Panc1 (cell line): ENCODE data around the gene FOXD2. TPM values are rescaled to one million over a fixed set of nuclear protein-coding genes. Genes with fewer than 3 reads are reported as not detected.

Experiments used
- ATAC-seq: fragments of 200-7000 bp; cut with Tn5 transposase; 2 replicates; pipeline ENCODE4 v1.9.1; 2020; ENCODE audit warnings: mild to moderate bottlenecking, moderate library complexity
- BruUV-seq: library from RNA; stranded (reverse); fragments of 400-500 nt; replicated peaks from 2 replicates; lab custom pipeline; 2021; lab: Mats Ljungman, UMichigan
- CTCF ChIA-PET: fragments of 300-600 bp; sonication (Branson Sonifier 250); formaldehyde crosslinking; loops from one replicate; lab custom pipeline; 2022; ENCODE audit warnings: antibody characterized with exemption; lab: Charles Lee
- POLR2A ChIA-PET: fragments of 300-600 bp; sonication (Branson Sonifier 250); formaldehyde crosslinking; loops from one replicate; lab custom pipeline; 2022; ENCODE audit warnings: antibody characterized with exemption; lab: Charles Lee
- DNase-seq: peaks from one replicate; pipeline ENCODE4 v3.0.0-alpha.2; 2010; ENCODE audit warnings: low read depth, low spot score
- H3K27ac ChIP-seq: 2 replicates; pipeline ENCODE4 v1.5.1; 2011; ENCODE audit warnings: mild to moderate bottlenecking, low read length, inconsistent platforms
- H3K27me3 ChIP-seq: fragments of 200-500 bp; sonication (Bioruptor generic); 2 replicates; pipeline ENCODE4 v1.6.0; 2014; ENCODE audit warnings: low read length, inconsistent platforms; ENCODE audit not compliant: control insufficient read depth, insufficient read depth
- H3K36me3 ChIP-seq: fragments of 200-500 bp; sonication (Bioruptor generic); 2 replicates; pipeline ENCODE4 v1.5.1; 2014; ENCODE audit warnings: inconsistent platforms, mild to moderate bottlenecking, low read length, moderate library complexity; ENCODE audit not compliant: control insufficient read depth, insufficient read depth
- H3K4me1 ChIP-seq: 2 replicates; pipeline ENCODE4 v1.5.1; 2011; ENCODE audit warnings: inconsistent platforms, mild to moderate bottlenecking, low read length, moderate library complexity; ENCODE audit not compliant: control insufficient read depth, insufficient read depth
- H3K4me3 ChIP-seq, 2 experiments: 2 replicates each; pipeline ENCODE4 v1.5.1; 2011 to 2012; ENCODE audit warnings: low read depth in 2 of 2, low read length in 2 of 2, mild to moderate bottlenecking in 2 of 2, inconsistent platforms in 1 of 2, moderate library complexity in 1 of 2
- H3K9me3 ChIP-seq: fragments of 200-500 bp; sonication (Bioruptor generic); 2 replicates; pipeline ENCODE4 v1.5.1; 2014; ENCODE audit warnings: low read depth, mild to moderate bottlenecking, inconsistent platforms, low read length, moderate library complexity; ENCODE audit not compliant: control insufficient read depth, insufficient read depth
- POLR2AphosphoS5 ChIP-seq: IDR thresholded peaks from 2 replicates; pipeline ENCODE4 v1.6.1; 2012; ENCODE audit warnings: mild to moderate bottlenecking, low read depth, low read length, moderate library complexity
- REST ChIP-seq, 2 experiments: IDR thresholded peaks; 2 replicates each; pipeline ENCODE4 v1.6.1; 2011 to 2012; ENCODE audit warnings: low read depth in 2 of 2, control low read depth in 1 of 2, low read length in 1 of 2, mild to moderate bottlenecking in 1 of 2, moderate library complexity in 1 of 2; ENCODE audit not compliant: insufficient read depth in 1 of 2
- SIN3A ChIP-seq: IDR thresholded peaks from 2 replicates; pipeline ENCODE4 v1.6.1; 2012; ENCODE audit warnings: low read depth, mild to moderate bottlenecking, low read length, moderate library complexity, borderline replicate concordance; ENCODE audit not compliant: insufficient read depth
- TCF7L2 ChIP-seq: IDR thresholded peaks from 2 replicates; pipeline ENCODE4 v1.6.1; 2011; ENCODE audit warnings: mild to moderate bottlenecking, low read depth, low read length, inconsistent platforms
- in situ Hi-C: cut with HindIII; loops from 2 replicates; pipeline ENCODE4 v1.10.0; 2016; ENCODE audit warnings: low sequenced_read_pairs, low pct_unique_long_range_greater_than_20kb
- intact Hi-C: fragments of 100-400 bp; cut with micrococcal nuclease; formaldehyde crosslinking; loops from one replicate; pipeline ENCODE4 v1.10.0; 2022; ENCODE audit not compliant: unreplicated experiment
- total RNA-seq: library from RNA; stranded (reverse); gene quantifications from one replicate; pipeline ENCODE4 v1.2.1, GENCODE V29; 2021; ENCODE audit not compliant: unreplicated experiment
- TF ChIP-seq, protein P1 (sequence below): fragments of 450-650 bp; IDR thresholded peaks from 2 replicates; pipeline ENCODE4 v1.5.1; 2017; ENCODE audit warnings: mild to moderate bottlenecking

Gene FOXD2
- total RNA-seq, 1 experiment from 2014 or later, result 2.2 TPM

- BruUV-seq, result no TSS peak
- H3K27ac ChIP-seq, result no peak overlapping the region
- H3K4me3 ChIP-seq, result no peak overlapping the region
- no peak for ATAC-seq
- no peaks in the 10 kb centered on the region for H3K36me3 ChIP-seq
- in situ Hi-C loops, result no loop called here
- CTCF ChIA-PET, result no interaction called here
- no peak for DNase-seq
- H3K9me3 ChIP-seq, result no peaks in the 10 kb centered on the region
- intact Hi-C loops, result no loop called here
- POLR2A ChIA-PET, result interaction anchor here (0.6 kb wide), 1 partner anchor 10 kb away, joined by 3 read pairs; no protein-coding TSS in a partner anchor
- no peak for TF ChIP-seq REST (IDR thresholded peaks at IDR 0.05; ENCODE audit: insufficient read depth in 1 of 2, low read depth in 2 of 2, low read length in 1 of 2)
- H3K4me1 ChIP-seq, result no peaks in the 10 kb centered on the region
- H3K27me3 ChIP-seq, result no peaks in the 10 kb centered on the region
Measured at GRCh38 chr1:47407481-47407880, 30.4 kb upstream of the FOXD2 start.

DNA sequence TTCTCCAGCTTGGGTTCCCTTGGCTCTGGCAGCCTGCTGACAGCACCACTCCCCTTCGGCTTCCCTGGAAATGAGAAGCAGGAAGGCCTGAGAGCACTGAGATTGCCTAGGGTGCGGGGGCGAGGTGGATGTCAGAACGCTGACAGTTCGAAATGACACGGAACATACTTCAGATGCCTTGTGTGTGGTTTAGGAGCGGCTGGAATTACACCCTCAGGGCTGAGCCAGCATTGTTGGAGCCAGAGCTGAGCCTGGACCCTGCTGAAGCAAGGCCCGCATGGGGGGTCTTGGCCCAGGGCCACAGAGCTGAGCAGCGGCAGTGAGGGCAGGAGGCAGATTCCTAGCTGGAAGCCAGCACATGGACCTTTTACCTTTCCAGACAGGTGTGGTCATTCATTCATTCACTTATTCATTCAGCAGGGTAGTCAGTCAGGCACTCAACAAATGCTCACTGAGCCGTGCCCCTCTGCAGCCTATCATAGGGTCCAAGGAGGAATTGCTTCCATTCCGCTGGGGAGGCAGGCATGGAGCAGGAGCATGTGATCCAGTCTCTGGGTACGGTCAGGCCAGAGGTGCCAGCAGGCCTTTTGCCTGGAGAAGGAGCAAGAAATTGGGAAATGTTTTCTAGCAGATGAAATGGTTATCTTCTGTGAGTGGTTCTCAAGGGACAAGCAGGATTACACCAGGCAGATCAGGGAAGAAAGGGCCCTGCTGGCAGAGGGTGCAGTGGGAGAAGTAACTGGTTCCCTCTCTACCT lies 28.4 kb upstream of the FOXD2 start:
- ChIA-PET CTCF (no interaction called here), POLR2A (no interaction called here)
- Histone ChIP-seq H3K27ac (no peak overlapping the region), H3K27me3 (no peaks in the 10 kb centered on the region), H3K4me3 (no peak overlapping the region), H3K9me3 (no peaks in the 10 kb centered on the region), H3K36me3 (no peaks in the 10 kb centered on the region), H3K4me1 (no peaks in the 10 kb centered on the region)
- in situ Hi-C loops, result no loop called here
- no peak for ATAC-seq
- BruUV-seq, result no TSS peak
- intact Hi-C loops, result no loop called here
- TF ChIP-seq POLR2AphosphoS5, result no peak
- TF ChIP-seq TCF7L2, result no peak
- TF ChIP-seq, protein P1, sequence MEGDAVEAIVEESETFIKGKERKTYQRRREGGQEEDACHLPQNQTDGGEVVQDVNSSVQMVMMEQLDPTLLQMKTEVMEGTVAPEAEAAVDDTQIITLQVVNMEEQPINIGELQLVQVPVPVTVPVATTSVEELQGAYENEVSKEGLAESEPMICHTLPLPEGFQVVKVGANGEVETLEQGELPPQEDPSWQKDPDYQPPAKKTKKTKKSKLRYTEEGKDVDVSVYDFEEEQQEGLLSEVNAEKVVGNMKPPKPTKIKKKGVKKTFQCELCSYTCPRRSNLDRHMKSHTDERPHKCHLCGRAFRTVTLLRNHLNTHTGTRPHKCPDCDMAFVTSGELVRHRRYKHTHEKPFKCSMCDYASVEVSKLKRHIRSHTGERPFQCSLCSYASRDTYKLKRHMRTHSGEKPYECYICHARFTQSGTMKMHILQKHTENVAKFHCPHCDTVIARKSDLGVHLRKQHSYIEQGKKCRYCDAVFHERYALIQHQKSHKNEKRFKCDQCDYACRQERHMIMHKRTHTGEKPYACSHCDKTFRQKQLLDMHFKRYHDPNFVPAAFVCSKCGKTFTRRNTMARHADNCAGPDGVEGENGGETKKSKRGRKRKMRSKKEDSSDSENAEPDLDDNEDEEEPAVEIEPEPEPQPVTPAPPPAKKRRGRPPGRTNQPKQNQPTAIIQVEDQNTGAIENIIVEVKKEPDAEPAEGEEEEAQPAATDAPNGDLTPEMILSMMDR, result no peak
- no peak for TF ChIP-seq REST (IDR thresholded peaks at IDR 0.05; ENCODE audit: insufficient read depth in 1 of 2, low read depth in 2 of 2, low read length in 1 of 2)
- TF ChIP-seq SIN3A, result no peak
- DNase-seq, result no peak
